Karpas-422 (cell line): ENCODE results near the gene OLFML2B. TPM values are rescaled to one million over a fixed set of nuclear protein-coding genes. Genes with fewer than 3 reads are reported as not detected.

Experiments
- DNase-seq: peaks from one replicate; pipeline ENCODE4 v3.0.0-alpha.2; 2015
- H2AFZ ChIP-seq: fragments of 200-600 bp; sonication (generic); 2 replicates; pipeline ENCODE4 v1.6.1; 2014; ENCODE audit warnings: antibody characterized with exemption, low read length, mixed read lengths
- H3K27ac ChIP-seq: fragments of 200-600 bp; sonication (generic); 2 replicates; pipeline ENCODE4 v1.5.1; 2014; ENCODE audit warnings: mild to moderate bottlenecking, low read length, moderate library complexity
- H3K27me3 ChIP-seq: fragments of 200-600 bp; sonication (generic); 2 replicates; pipeline ENCODE4 v1.6.1; 2014; ENCODE audit warnings: low read length, mixed read lengths
- H3K36me3 ChIP-seq: fragments of 200-600 bp; sonication (generic); 2 replicates; pipeline ENCODE4 v1.6.1; 2014; ENCODE audit warnings: low read length, mixed read lengths; ENCODE audit not compliant: insufficient read depth
- H3K4me1 ChIP-seq: fragments of 200-600 bp; sonication (generic); 2 replicates; pipeline ENCODE4 v1.6.1; 2014; ENCODE audit warnings: mild to moderate bottlenecking, low read length, mixed read lengths
- H3K4me2 ChIP-seq: fragments of 200-600 bp; sonication (generic); 2 replicates; pipeline ENCODE4 v1.6.1; 2014; ENCODE audit warnings: low read length, low read depth, mild to moderate bottlenecking; ENCODE audit not compliant: poor library complexity, severe bottlenecking
- H3K4me3 ChIP-seq: fragments of 200-600 bp; sonication (generic); 2 replicates; pipeline ENCODE4 v1.5.1; 2014; ENCODE audit warnings: mild to moderate bottlenecking, antibody characterized with exemption, low read length, mixed read lengths
- H3K79me2 ChIP-seq: fragments of 200-600 bp; sonication (generic); 2 replicates; pipeline ENCODE4 v1.6.1; 2014; ENCODE audit warnings: mild to moderate bottlenecking, low read length, mixed read lengths
- H3K9ac ChIP-seq: fragments of 200-600 bp; sonication (generic); 2 replicates; pipeline ENCODE4 v1.6.0; 2014; ENCODE audit warnings: low read length
- H3K9me2 ChIP-seq: fragments of 200-600 bp; sonication (generic), shearing (Covaris generic); replicated peaks from 2 replicates; pipeline ENCODE4 v1.6.0; 2014; ENCODE audit warnings: mild to moderate bottlenecking, low read length, moderate library complexity; ENCODE audit not compliant: insufficient read depth
- H3K9me3 ChIP-seq: fragments of 300-700, 200-600 bp; sonication (generic); 2 replicates; pipeline ENCODE4 v1.6.1; 2014; ENCODE audit warnings: low read length, mixed read lengths
- H4K20me1 ChIP-seq: fragments of 200-600 bp; sonication (generic); 2 replicates; pipeline ENCODE4 v1.6.1; 2014; ENCODE audit warnings: mild to moderate bottlenecking, antibody characterized with exemption, low read length, low read depth; ENCODE audit not compliant: insufficient read depth
- total RNA-seq: library from RNA; depleted of rRNA; stranded (reverse); fragments of >200 nt; shearing (Covaris generic); gene quantifications from 2 replicates; pipeline ENCODE4 v1.2.3, GENCODE V29; 2014; ENCODE audit warnings: low replicate concordance

OLFML2B gene
- total RNA-seq, 1 experiment from 2014 or later: not detected

DNA sequence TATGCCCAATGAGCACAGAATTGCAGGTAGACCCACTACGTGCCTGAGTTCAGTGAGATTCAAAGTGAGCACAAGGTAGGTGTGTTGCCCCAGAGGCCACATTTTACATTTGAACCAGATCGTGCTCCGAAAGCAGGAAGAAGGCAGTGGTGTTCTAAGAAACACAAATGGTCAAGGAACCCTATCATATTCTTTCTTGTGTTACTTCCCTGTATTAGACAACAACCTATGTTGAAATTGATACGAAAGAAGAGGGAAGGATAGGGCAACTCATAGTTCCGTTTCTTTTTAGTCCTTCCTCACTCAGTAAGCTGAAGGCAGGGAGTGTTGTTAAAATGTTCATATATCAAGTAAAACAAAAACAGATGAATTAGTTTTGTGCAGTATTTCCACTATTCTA lies 33.9 kb downstream of the OLFML2B start:
- Histone ChIP-seq H3K27ac (no peak overlapping the region), H3K9me2 (no peaks in the 10 kb centered on the region), H3K4me3 (no peak overlapping the region), H3K4me1 (no peaks in the 10 kb centered on the region), H3K79me2 (no peaks in the 10 kb centered on the region), H2AFZ (no peak overlapping the region), H3K27me3 (peaks cover 8% of the 10 kb centered on the region; the same call in 1 of the 2 replicates), H3K9ac (no peak overlapping the region), H4K20me1 (no peaks in the 10 kb centered on the region), H3K9me3 (no peaks in the 10 kb centered on the region), H3K36me3 (no peaks in the 10 kb centered on the region), H3K4me2 (no peak overlapping the region)
- DNase-seq: no peak

DNA sequence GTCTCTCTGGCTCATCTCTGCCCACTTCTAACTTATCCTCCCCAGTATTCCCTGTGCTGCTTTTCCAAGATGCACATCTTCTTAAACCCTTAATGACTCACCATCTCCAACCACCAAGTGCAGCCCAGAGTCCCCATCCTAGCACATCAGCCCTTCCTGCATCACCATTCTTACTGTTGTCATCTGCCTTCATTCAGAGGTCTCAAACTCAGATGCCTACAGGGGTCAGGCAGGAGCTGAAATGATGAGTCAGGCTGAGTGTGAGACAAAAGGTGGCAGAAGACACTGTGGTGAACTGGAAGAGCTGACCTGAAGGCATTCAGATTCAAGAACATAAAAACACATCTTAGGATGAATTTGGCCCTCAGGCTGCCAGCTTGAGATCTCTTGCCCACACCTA lies 34.6 kb downstream of the OLFML2B start:
- H3K9me2 ChIP-seq: no peaks in the 10 kb centered on the region
- H3K27me3 ChIP-seq: peaks cover 8% of the 10 kb centered on the region; the same call in 1 of the 2 replicates
- H3K79me2 ChIP-seq: no peaks in the 10 kb centered on the region
- H3K4me1 ChIP-seq: no peaks in the 10 kb centered on the region
- DNase-seq: peak; percentile 67
- no peaks in the 10 kb centered on the region for H3K9me3 ChIP-seq
- no peak overlapping the region for H3K9ac ChIP-seq
- H4K20me1 ChIP-seq: no peaks in the 10 kb centered on the region
- H3K27ac ChIP-seq: no peak overlapping the region
- no peaks in the 10 kb centered on the region for H3K36me3 ChIP-seq
- no peak overlapping the region for H3K4me2 ChIP-seq
- no peak overlapping the region for H3K4me3 ChIP-seq
- no peak overlapping the region for H2AFZ ChIP-seq

DNA sequence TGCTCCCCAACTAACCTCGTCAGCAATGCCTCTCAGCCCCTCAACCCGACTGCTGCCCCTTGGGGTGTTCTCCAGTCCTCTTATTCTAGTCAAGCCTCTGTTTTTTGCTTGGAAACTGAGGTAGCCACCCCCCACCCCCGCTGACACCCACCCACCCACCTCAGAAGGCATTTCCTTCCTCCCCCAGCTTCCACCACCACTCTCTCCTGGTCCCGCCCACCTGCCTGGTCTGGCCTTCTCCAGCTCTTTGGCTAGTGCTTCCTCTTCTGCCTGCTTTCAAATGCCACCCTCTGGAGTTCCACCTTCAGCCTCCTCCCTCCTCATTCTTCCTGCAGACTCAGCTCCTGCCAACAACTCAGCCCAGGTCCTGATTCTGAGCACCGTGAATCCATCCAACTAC lies 35.3 kb downstream of the OLFML2B start:
- no peak overlapping the region for H3K9ac ChIP-seq
- H3K9me2 ChIP-seq: no peaks in the 10 kb centered on the region
- no peaks in the 10 kb centered on the region for H3K79me2 ChIP-seq
- H3K4me3 ChIP-seq: no peak overlapping the region
- H3K9me3 ChIP-seq: no peaks in the 10 kb centered on the region
- no peaks in the 10 kb centered on the region for H3K4me1 ChIP-seq
- H3K36me3 ChIP-seq: no peaks in the 10 kb centered on the region
- H3K27ac ChIP-seq: no peak overlapping the region
- no peak overlapping the region for H3K4me2 ChIP-seq
- H2AFZ ChIP-seq: no peak overlapping the region
- H4K20me1 ChIP-seq: no peaks in the 10 kb centered on the region
- DNase-seq: no peak
- peaks cover 8% of the 10 kb centered on the region; the same call in 1 of the 2 replicates for H3K27me3 ChIP-seq

DNA sequence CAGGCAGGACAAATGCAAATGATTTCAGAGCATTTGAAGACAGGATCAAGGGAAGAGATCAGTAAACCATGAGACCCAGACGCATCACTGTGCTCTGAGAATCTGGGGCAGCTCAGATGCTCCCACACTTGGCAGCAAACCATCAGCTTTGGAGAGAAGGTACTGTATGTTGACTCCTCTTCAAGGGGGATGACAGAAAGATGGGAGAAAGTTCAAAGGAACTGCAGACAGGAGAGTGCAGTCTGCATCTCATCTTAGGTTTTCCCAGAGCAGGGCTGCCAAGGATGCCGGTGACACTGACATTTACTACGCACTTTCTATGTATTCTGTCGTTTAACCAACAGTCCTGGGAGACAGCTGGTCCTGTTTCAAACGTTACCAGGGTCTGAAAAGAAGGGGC lies 35.8 kb downstream of the OLFML2B start:
- no peak overlapping the region for H3K27ac ChIP-seq
- no peaks in the 10 kb centered on the region for H3K4me1 ChIP-seq
- H3K79me2 ChIP-seq: no peaks in the 10 kb centered on the region
- H3K27me3 ChIP-seq: peaks cover 8% of the 10 kb centered on the region; the same call in 1 of the 2 replicates
- H3K36me3 ChIP-seq: no peaks in the 10 kb centered on the region
- no peaks in the 10 kb centered on the region for H3K9me3 ChIP-seq
- H3K4me2 ChIP-seq: no peak overlapping the region
- no peak overlapping the region for H3K9ac ChIP-seq
- no peak overlapping the region for H3K4me3 ChIP-seq
- no peak for DNase-seq
- H4K20me1 ChIP-seq: no peaks in the 10 kb centered on the region
- H3K9me2 ChIP-seq: no peaks in the 10 kb centered on the region
- no peak overlapping the region for H2AFZ ChIP-seq

GRCh38 chr1:161987303-161987702 lies 36.4 kb downstream of the OLFML2B start:
- no peaks in the 10 kb centered on the region for H3K79me2 ChIP-seq
- H3K27me3 ChIP-seq: peaks cover 8% of the 10 kb centered on the region; the same call in 1 of the 2 replicates
- H3K9me2 ChIP-seq: no peaks in the 10 kb centered on the region
- H2AFZ ChIP-seq: no peak overlapping the region
- no peaks in the 10 kb centered on the region for H3K9me3 ChIP-seq
- no peak overlapping the region for H3K9ac ChIP-seq
- H4K20me1 ChIP-seq: no peaks in the 10 kb centered on the region
- H3K27ac ChIP-seq: no peak overlapping the region
- H3K36me3 ChIP-seq: no peaks in the 10 kb centered on the region
- H3K4me1 ChIP-seq: no peaks in the 10 kb centered on the region
- H3K4me3 ChIP-seq: no peak overlapping the region
- no peak overlapping the region for H3K4me2 ChIP-seq
- no peak for DNase-seq

DNA sequence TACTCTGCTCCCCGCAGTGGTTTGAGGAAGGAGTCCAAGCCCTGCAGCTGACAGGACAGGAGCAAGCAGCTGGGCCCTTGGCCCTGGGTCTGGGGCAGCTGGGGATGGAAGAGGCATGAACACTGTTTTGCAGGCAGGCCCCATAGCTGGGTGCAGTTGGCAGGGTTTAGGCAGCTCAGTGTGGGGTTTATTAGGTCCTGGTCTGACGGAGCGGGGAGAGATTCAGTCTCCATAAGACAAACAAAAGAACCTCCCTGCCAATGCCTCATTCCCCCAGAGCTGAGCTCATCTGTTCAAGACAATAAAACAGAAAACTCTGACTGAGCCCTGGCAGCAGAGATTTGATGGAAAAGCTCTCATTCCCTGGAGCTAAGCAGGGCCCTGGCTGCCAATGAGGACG lies 37.3 kb downstream of the OLFML2B start:
- H3K4me1 ChIP-seq: no peaks in the 10 kb centered on the region
- H3K4me3 ChIP-seq: no peak overlapping the region
- DNase-seq: no peak
- H3K9me3 ChIP-seq: no peaks in the 10 kb centered on the region
- no peak overlapping the region for H3K4me2 ChIP-seq
- H3K27me3 ChIP-seq: peaks cover 8% of the 10 kb centered on the region; the same call in 1 of the 2 replicates
- H4K20me1 ChIP-seq: no peaks in the 10 kb centered on the region
- H3K79me2 ChIP-seq: no peaks in the 10 kb centered on the region
- H3K36me3 ChIP-seq: no peaks in the 10 kb centered on the region
- H3K9me2 ChIP-seq: no peaks in the 10 kb centered on the region
- no peak overlapping the region for H3K9ac ChIP-seq
- no peak overlapping the region for H3K27ac ChIP-seq
- H2AFZ ChIP-seq: no peak overlapping the region

DNA sequence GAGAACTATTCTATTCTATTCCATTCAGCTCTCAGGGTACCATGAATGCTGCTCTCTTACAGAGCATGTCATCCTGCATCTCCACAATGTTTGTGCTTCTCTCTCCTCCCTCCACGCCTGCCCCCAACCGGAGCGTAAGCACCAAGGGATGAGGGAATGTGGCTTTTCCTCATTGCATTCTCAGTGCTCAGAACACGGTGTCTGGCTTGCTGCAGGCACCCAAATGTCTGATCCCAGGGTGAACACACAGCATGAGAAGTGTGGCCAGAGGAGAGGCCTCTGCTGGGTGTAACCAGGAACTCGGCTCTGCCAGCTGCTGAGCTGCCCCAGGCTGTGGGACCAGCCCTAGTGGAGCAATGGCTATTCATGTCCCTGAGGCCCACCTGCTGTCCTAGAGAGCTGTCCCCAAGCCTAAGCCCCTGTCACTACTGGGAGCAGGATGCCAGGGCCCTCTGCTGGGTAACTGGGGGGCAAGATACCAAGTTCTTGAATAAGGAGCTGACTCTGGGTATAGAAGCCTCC lies 38.3 kb downstream of the OLFML2B start:
- Histone ChIP-seq H3K36me3 (no peaks in the 10 kb centered on the region), H4K20me1 (no peaks in the 10 kb centered on the region), H3K27ac (no peak overlapping the region), H3K9me3 (no peaks in the 10 kb centered on the region), H3K9ac (no peak overlapping the region), H3K4me1 (no peaks in the 10 kb centered on the region), H3K9me2 (no peaks in the 10 kb centered on the region), H3K27me3 (peaks cover 8% of the 10 kb centered on the region; the same call in 1 of the 2 replicates), H3K79me2 (no peaks in the 10 kb centered on the region), H3K4me2 (no peak overlapping the region), H3K4me3 (no peak overlapping the region), H2AFZ (no peak overlapping the region)
- DNase-seq: no peak

GRCh38 chr1:161983725-161984124 lies 39.9 kb downstream of the OLFML2B start:
- H3K4me1 ChIP-seq: no peaks in the 10 kb centered on the region
- H2AFZ ChIP-seq: no peak overlapping the region
- DNase-seq: no peak
- H3K27ac ChIP-seq: no peak overlapping the region
- no peaks in the 10 kb centered on the region for H3K79me2 ChIP-seq
- no peaks in the 10 kb centered on the region for H4K20me1 ChIP-seq
- H3K36me3 ChIP-seq: no peaks in the 10 kb centered on the region
- no peak overlapping the region for H3K4me3 ChIP-seq
- no peak overlapping the region for H3K9ac ChIP-seq
- no peaks in the 10 kb centered on the region for H3K9me2 ChIP-seq
- no peak overlapping the region for H3K4me2 ChIP-seq
- no peaks in the 10 kb centered on the region for H3K9me3 ChIP-seq
- H3K27me3 ChIP-seq: peaks cover 4% of the 10 kb centered on the region; the same call in 1 of the 2 replicates
